Thoracic aorta (tissue), 2 donors: ENCODE results near the gene CHEK1. TPM values are rescaled to one million over a fixed set of nuclear protein-coding genes. Genes with fewer than 3 reads are reported as not detected.

Source experiments
- ATAC-seq: fragments of 150-250 bp; one replicate; pipeline ENCODE4 v1.8.0; 2017; ENCODE audit warnings: low read depth; ENCODE audit not compliant: insufficient number of reproducible peaks, low FRiP score
- DNase-seq: peaks from one replicate; pipeline ENCODE4 v3.0.0-alpha.2; 2020; ENCODE audit warnings: low spot score
- H3K27ac ChIP-seq, 2 donors: fragments of 200-600 bp; sonication (generic); 1 replicate in 1 of 2; 2 replicates in 1 of 2; pipeline ENCODE4 v1.5.1; 2016; ENCODE audit warnings: mild to moderate bottlenecking in 2 of 2, moderate library complexity in 2 of 2
- H3K27me3 ChIP-seq: fragments of 200-600 bp; sonication (generic); replicated peaks from 2 replicates; pipeline ENCODE4 v1.6.0; 2016; ENCODE audit warnings: mild to moderate bottlenecking; ENCODE audit not compliant: insufficient read depth
- H3K36me3 ChIP-seq: fragments of 200-600 bp; sonication (generic); one replicate; pipeline ENCODE4 v1.5.1; 2016
- H3K4me1 ChIP-seq, 2 donors: fragments of 200-600 bp; sonication (generic); 1 replicate in 1 of 2; 2 replicates in 1 of 2; pipeline versions ENCODE4 v1.5.1 to v1.6.0; 2016; ENCODE audit warnings: low read depth in 2 of 2, mild to moderate bottlenecking in 1 of 2; ENCODE audit not compliant: control insufficient read depth in 1 of 2
- H3K4me3 ChIP-seq: fragments of 200-600 bp; sonication (generic); 2 replicates; pipeline ENCODE4 v1.5.1; 2016; ENCODE audit warnings: mild to moderate bottlenecking
- H3K9me3 ChIP-seq: fragments of 200-600 bp; sonication (generic); 2 replicates; pipeline ENCODE4 v1.5.1; 2016
- CTCF ChIP-seq: fragments of 200-600 bp; sonication (generic); IDR thresholded peaks from one replicate; pipeline ENCODE4 v1.5.1; 2019; ENCODE audit warnings: antibody characterized with exemption
- total RNA-seq, 2 donors: library from RNA; depleted of rRNA; stranded (reverse); fragments of >200 nt; gene quantifications; one replicate each; pipeline versions ENCODE4 v1.1.0 to v1.2.3, GENCODE V29; 2016

Gene CHEK1
- total RNA-seq, 2 donors from 2014 or later = 0.41 to 3.5 TPM

GRCh38 chr11:125645871-125646270 is 20.9 kb downstream of the CHEK1 start:
- Histone ChIP-seq H3K27me3 (no peaks in the 10 kb centered on the region), H3K27ac (no peak overlapping the region), H3K9me3 (no peaks in the 10 kb centered on the region), H3K4me1 (no peaks in the 10 kb centered on the region), H3K36me3 (no peaks in the 10 kb centered on the region), H3K4me3 (no peak overlapping the region)
- no peak for TF ChIP-seq CTCF
- no peak for DNase-seq
- no peak for ATAC-seq

- no peak for ATAC-seq
- Histone ChIP-seq H3K4me3 (no peak overlapping the region), H3K4me1 (no peaks in the 10 kb centered on the region), H3K27me3 (no peaks in the 10 kb centered on the region), H3K9me3 (no peaks in the 10 kb centered on the region), H3K36me3 (no peaks in the 10 kb centered on the region), H3K27ac (no peak overlapping the region)
- no peak for TF ChIP-seq CTCF
- DNase-seq = no peak
Measured at GRCh38 chr11:125649465-125650166, 24.7 kb downstream of the CHEK1 start.

GRCh38 chr11:125662689-125663088 is 37.7 kb downstream of the CHEK1 start:
- Histone ChIP-seq H3K4me3 (no peak overlapping the region), H3K27me3 (no peaks in the 10 kb centered on the region), H3K27ac (no peak overlapping the region), H3K9me3 (no peaks in the 10 kb centered on the region), H3K4me1 (no peaks in the 10 kb centered on the region), H3K36me3 (no peaks in the 10 kb centered on the region)
- no peak for TF ChIP-seq CTCF
- ATAC-seq (no peak), DNase-seq (no peak)

GRCh38 chr11:125663910-125664309 is 38.9 kb downstream of the CHEK1 start:
- H3K36me3 ChIP-seq = no peaks in the 10 kb centered on the region
- DNase-seq = no peak
- H3K27ac ChIP-seq = no peak overlapping the region
- no peak for TF ChIP-seq CTCF
- no peaks in the 10 kb centered on the region for H3K27me3 ChIP-seq
- no peak for ATAC-seq
- no peaks in the 10 kb centered on the region for H3K9me3 ChIP-seq
- no peak overlapping the region for H3K4me3 ChIP-seq
- H3K4me1 ChIP-seq = no peaks in the 10 kb centered on the region

- Histone ChIP-seq H3K4me3 (no peak overlapping the region), H3K27ac (no peak overlapping the region), H3K4me1 (no peaks in the 10 kb centered on the region), H3K27me3 (no peaks in the 10 kb centered on the region), H3K9me3 (no peaks in the 10 kb centered on the region), H3K36me3 (no peaks in the 10 kb centered on the region)
- ATAC-seq (no peak), DNase-seq (no peak)
- TF ChIP-seq CTCF = no peak
Measured at GRCh38 chr11:125667151-125667550, 42.2 kb downstream of the CHEK1 start.
